Thyroid gland (tissue), 4 donors: ENCODE measurements around the gene PAK1.

ENCODE experiments used
- CTCF ChIP-seq, 6 experiments: fragments of 200-600 bp in 3 of 6; fragments of 450-650 bp in 3 of 6; sonication (generic) in 3 of 6; IDR thresholded peaks; one replicate each; pipeline ENCODE4 v1.5.1; 2016 to 2019; ENCODE audit warnings: antibody characterized with exemption in 6 of 6, mild to moderate bottlenecking in 2 of 6, inconsistent platforms in 1 of 6, moderate library complexity in 1 of 6
- POLR2A ChIP-seq, 2 donors: fragments of 450-650 bp; IDR thresholded peaks; one replicate each; pipeline ENCODE4 v1.6.1; 2017; ENCODE audit warnings: antibody characterized with exemption in 2 of 2, mild to moderate bottlenecking in 2 of 2, moderate library complexity in 1 of 2

- TF ChIP-seq CTCF (IDR thresholded peaks at IDR 0.05) (no peak), POLR2A (IDR thresholded peaks at IDR 0.05) (no peak)
Measured at GRCh38 chr11:77302752-77303151, 171.1 kb downstream of the PAK1 start.
